GM10266 (cell line): Measurements from ENCODE around the gene IL16.

Experiments
- DNase-seq: peaks from one replicate; pipeline ENCODE4 v3.0.0; 2012; ENCODE audit errors: extremely low spot score
- CTCF ChIP-seq: IDR thresholded peaks from 2 replicates; pipeline ENCODE4 v1.5.1; 2012; ENCODE audit warnings: mild to moderate bottlenecking, low read depth; ENCODE audit not compliant: control insufficient read depth, insufficient read depth; ENCODE audit errors: missing control alignments

IL16 gene

GRCh38 chr15:81221449-81221848 is 24.8 kb downstream of the IL16 start:
- TF ChIP-seq CTCF, result no peak
- DNase-seq, result no peak

- TF ChIP-seq CTCF, result no peak
- DNase-seq, result no peak
Observed at GRCh38 chr15:81222007-81222406, 25.3 kb downstream of the IL16 start.

- TF ChIP-seq CTCF, result no peak
- no peak for DNase-seq
Observed at GRCh38 chr15:81223346-81223971, 26.8 kb downstream of the IL16 start.

GRCh38 chr15:81224232-81224631 is 27.6 kb downstream of the IL16 start:
- DNase-seq, result no peak
- TF ChIP-seq CTCF, result no peak

GRCh38 chr15:81225161-81225671 is 28.5 kb downstream of the IL16 start:
- DNase-seq, result no peak
- no peak for TF ChIP-seq CTCF

GRCh38 chr15:81227716-81228115 is 31.0 kb downstream of the IL16 start:
- no peak for DNase-seq
- TF ChIP-seq CTCF, result no peak

- TF ChIP-seq CTCF, result no peak
- no peak for DNase-seq
Observed at GRCh38 chr15:81229586-81229985, 32.9 kb downstream of the IL16 start.
